HG03060 (cell line): Measurements from ENCODE around the gene PCED1B.

ENCODE experiments used
- ATAC-seq: cut with Tn5 transposase; IDR thresholded peaks from one replicate; pipeline ENCODE4 v1.9.1; 2021; ENCODE audit warnings: low read depth, moderate number of reproducible peaks; ENCODE audit not compliant: unreplicated experiment

Gene PCED1B

DNA sequence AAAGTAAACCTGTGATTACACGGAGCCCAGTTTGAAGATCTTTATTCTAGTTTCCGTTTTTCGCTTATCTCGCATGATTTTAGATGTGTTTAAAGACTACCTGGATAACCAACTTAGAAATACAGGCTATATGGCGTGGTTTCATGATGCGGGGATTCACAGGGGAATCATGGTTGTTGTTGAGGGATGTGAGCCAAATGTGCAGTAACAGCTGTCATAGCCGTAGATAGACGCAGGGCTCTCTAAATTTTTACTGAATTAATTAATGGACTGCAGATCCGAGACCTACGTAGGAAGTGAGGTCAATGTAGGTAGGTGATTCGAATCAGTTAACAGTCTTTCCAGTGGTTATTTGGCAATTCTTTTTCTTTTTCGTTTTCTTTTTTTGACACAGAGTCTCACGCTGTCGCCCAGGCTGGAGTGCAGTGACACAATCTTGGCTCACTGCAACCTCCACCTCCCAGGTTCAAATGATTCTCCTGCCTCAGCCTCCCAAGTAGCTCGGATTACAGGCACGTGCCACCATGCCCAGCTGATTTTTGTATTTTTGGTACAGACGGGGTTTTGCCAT is 145.2 kb downstream of the PCED1B start:
- no peak for ATAC-seq

- ATAC-seq: no peak
Observed at GRCh38 chr12:47225356-47225755, 145.9 kb downstream of the PCED1B start.

- no peak for ATAC-seq
Observed at GRCh38 chr12:47226199-47226598, 146.8 kb downstream of the PCED1B start.

- no peak for ATAC-seq
Observed at GRCh38 chr12:47228802-47229201, 149.4 kb downstream of the PCED1B start.

GRCh38 chr12:47231456-47231855 is 152.0 kb downstream of the PCED1B start:
- ATAC-seq: no peak

DNA sequence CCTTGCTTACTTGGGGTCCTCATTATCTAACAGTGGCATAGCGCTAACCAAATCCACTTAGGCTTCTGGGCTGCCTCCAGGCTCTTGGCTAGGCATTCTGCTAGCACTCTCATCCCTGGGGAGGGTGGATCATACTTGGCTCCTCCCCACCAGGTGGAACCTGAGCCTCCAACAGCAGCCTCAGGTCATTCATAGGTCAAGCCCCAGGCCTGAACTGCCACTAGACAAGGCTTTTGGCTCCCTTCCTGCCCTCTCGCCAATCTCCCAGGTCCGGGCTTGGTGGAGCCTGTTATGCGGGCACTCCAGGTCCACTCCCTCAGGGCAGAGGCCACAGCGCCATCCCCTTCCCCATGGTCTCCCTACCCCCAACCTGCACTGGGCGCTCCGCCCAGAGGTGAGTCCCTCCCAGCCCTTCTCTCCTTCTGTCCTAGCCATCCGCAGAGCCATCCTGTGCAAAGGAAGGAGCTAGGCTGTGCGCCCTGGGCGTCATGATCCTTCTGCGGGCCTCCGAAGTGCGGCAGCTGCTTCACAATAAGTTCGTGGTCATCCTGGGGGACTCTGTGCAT is 155.2 kb downstream of the PCED1B start:
- ATAC-seq: no peak

DNA sequence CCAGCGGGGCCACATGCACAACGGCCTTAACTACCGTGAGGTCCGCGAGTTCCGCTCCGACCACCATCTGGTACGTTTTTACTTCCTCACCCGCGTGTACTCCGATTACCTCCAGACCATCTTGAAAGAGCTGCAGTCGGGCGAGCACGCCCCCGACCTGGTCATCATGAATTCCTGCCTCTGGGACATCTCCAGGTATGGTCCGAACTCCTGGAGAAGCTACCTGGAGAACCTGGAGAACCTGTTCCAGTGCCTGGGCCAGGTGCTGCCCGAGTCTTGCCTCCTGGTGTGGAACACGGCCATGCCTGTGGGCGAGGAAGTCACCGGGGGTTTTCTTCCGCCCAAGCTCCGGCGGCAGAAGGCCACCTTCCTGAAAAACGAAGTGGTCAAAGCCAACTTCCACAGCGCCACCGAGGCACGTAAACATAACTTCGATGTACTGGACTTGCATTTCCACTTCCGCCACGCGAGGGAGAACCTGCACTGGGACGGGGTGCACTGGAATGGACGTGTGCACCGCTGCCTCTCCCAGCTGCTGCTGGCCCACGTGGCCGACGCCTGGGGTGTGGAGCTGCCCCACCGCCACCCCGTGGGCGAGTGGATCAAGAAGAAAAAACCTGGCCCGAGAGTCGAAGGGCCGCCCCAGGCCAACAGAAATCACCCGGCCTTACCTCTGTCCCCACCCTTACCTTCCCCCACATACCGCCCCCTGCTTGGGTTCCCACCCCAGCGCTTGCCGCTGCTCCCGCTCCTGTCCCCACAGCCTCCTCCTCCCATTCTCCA is 156.0 kb downstream of the PCED1B start:
- no peak for ATAC-seq

GRCh38 chr12:47236109-47236714 is 156.8 kb downstream of the PCED1B start:
- ATAC-seq: no peak

DNA sequence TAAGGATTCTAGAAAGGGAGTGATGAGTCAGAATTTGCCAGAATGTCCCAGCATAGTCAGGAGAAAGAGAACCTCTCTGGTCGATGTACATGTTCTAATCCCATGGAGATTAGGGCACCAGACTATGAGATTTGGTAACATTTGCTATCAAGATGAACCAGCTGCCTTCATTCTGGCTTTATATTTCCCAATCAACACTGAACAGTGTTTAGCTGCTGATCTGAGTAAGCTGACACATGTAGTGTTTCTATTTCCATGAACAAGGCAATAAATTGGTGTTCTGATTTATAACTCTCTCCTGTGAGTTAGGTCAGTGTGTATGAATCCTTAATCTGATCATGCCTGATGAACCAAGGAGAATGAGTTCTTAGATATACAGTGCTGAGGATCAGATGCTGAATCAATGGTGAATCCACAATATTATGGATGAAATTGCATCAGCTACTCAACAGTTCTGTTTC is 158.4 kb downstream of the PCED1B start:
- no peak for ATAC-seq

- no peak for ATAC-seq
Observed at GRCh38 chr12:47238669-47239114, 159.3 kb downstream of the PCED1B start.

DNA sequence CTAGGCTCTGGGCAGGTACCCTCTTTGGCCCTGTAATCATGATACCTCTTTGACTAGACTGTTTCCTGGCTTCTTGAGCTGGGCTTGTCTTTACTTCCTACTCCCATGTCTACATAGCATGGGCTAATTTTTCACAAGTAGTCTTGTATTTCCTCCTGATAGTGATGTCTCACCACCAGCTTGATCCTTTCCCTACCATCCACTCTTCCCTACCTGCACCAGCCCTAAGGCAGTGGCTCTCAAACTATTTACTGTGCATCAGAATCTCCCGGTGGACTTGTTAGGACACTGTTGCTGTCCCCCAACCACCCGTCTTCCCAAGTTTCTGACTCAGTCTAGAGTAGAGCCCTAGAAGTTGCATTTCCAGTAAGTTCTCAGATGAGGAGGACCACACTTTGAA is 163.0 kb downstream of the PCED1B start:
- no peak for ATAC-seq

GRCh38 chr12:47244835-47245234 is 165.4 kb downstream of the PCED1B start:
- no peak for ATAC-seq

GRCh38 chr12:47245623-47246022 is 166.2 kb downstream of the PCED1B start:
- no peak for ATAC-seq

DNA sequence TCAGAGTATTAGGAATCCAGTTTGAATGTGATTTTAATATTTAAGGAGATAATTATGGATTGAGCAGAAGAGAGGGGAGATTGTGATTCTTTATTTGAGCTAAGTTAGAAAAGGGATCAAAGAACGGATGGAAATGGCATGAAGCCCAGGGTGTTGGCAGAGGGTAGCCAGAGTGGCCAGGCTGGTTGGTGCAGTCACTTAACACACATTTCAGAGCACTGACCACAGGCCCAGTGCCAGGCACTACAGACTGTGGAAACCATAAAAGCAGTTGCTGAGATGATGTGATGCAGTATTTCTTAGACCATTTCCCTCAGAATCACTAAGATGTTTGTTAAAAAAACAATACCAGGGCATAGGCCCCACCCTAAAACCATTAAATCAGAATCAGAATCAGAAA is 168.0 kb downstream of the PCED1B start:
- ATAC-seq: no peak

DNA sequence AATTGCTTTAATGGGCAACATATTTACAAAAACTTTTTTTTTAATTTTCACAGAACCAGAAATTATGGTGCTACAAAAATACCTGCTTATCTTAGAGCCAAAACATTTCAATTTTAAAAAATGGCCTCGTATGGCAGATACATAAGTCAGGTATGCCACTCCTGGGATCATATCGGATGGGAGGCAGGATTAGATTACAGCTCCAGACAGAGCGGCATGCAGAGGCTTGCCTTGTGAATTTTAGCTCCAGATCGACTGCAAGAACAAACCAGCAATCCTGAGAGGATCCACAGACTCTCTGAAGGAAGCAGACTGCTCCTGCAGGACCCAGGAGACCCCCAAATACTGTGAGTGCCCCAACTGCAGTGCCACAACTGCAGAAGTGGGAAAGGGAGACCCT is 169.7 kb downstream of the PCED1B start:
- ATAC-seq: no peak

GRCh38 chr12:47249719-47250357 is 170.4 kb downstream of the PCED1B start:
- ATAC-seq: no peak

GRCh38 chr12:47251919-47252318 is 172.5 kb downstream of the PCED1B start:
- ATAC-seq: no peak

GRCh38 chr12:47264951-47265350 is 185.5 kb downstream of the PCED1B start:
- ATAC-seq: no peak

GRCh38 chr12:47265391-47265790 is 186.0 kb downstream of the PCED1B start:
- no peak for ATAC-seq

GRCh38 chr12:47267571-47267970 is 188.2 kb downstream of the PCED1B start:
- no peak for ATAC-seq
